Transverse colon (tissue), 4 donors: Measurements from ENCODE around the gene ST6GAL1. TPM values are rescaled to one million over a fixed set of nuclear protein-coding genes. Genes with fewer than 3 reads are reported as not detected.
"Not testable (repeated sequence)": the region's sequence is repeated elsewhere in the genome, so short reads cannot be mapped to it uniquely, and the experiment has no call there.

Experiments used
- DNase-seq: peaks from one replicate; pipeline ENCODE4 v3.0.0-alpha.2; 2019
- H3K27ac ChIP-seq, 4 donors: fragments of 200-600 bp; sonication (generic); 2 replicates each; pipeline ENCODE4 v1.5.1; 2016 to 2018; ENCODE audit warnings: inconsistent platforms in 4 of 4
- H3K27me3 ChIP-seq: fragments of 200-600 bp; sonication (generic); 2 replicates; pipeline ENCODE4 v1.5.1; 2017; ENCODE audit warnings: inconsistent platforms
- H3K36me3 ChIP-seq, 4 donors: fragments of 200-600 bp; sonication (generic); 2 replicates each; pipeline ENCODE4 v1.5.1; 2017 to 2019; ENCODE audit warnings: inconsistent platforms in 4 of 4
- H3K4me1 ChIP-seq, 4 donors: fragments of 200-600 bp; sonication (generic); 2 replicates each; pipeline ENCODE4 v1.5.1; 2017 to 2020; ENCODE audit warnings: inconsistent platforms in 4 of 4
- H3K4me3 ChIP-seq, 4 donors: fragments of 200-600 bp; sonication (generic); 1 replicate in 1 of 4; 2 replicates in 3 of 4; pipeline versions ENCODE4 v1.5.1 to v1.6.1; 2017 to 2019; ENCODE audit warnings: inconsistent platforms in 4 of 4
- H3K9me3 ChIP-seq, 2 donors: fragments of 200-600 bp; sonication (generic); 2 replicates each; pipeline ENCODE4 v1.5.1; 2017 to 2019; ENCODE audit warnings: inconsistent platforms in 2 of 2
- CTCF ChIP-seq, 5 experiments: fragments of 200-600 bp in 3 of 5; fragments of 450-650 bp in 2 of 5; sonication (generic) in 3 of 5; IDR thresholded peaks; 1 replicate in 2 of 5; 2 replicates in 3 of 5; pipeline ENCODE4 v1.5.1; 2016 to 2017; ENCODE audit warnings: antibody characterized with exemption in 5 of 5, inconsistent platforms in 3 of 5, mild to moderate bottlenecking in 2 of 5, moderate library complexity in 1 of 5
- EP300 ChIP-seq: sonication (generic); formaldehyde crosslinking; IDR thresholded peaks from one replicate; pipeline ENCODE4 v1.6.1; 2017; ENCODE audit warnings: antibody characterized with exemption, low read depth
- POLR2A ChIP-seq: fragments of 450-650 bp; IDR thresholded peaks from one replicate; pipeline ENCODE4 v1.6.1; 2016; ENCODE audit warnings: antibody characterized with exemption, mild to moderate bottlenecking, moderate library complexity
- POLR2AphosphoS5 ChIP-seq, 3 donors: sonication (generic); formaldehyde crosslinking; IDR thresholded peaks; one replicate each; pipeline ENCODE4 v1.6.1; 2016; ENCODE audit warnings: antibody characterized with exemption in 3 of 3
- WGBS, 2 donors: methylation state at CpG; one replicate each; pipeline ENCODE4 v1.1.5; 2018; ENCODE audit warnings: low coverage in 1 of 2; 5-methylcytosine and 5-hydroxymethylcytosine counted together
- in situ Hi-C, 4 donors: fragments of 200-750 bp; cut with MboI; loops; one replicate each; pipeline versions ENCODE4 v1.15.0 to v1.15.1; 2017; ENCODE audit warnings: low sequenced_read_pairs in 3 of 4, low pct_ligation_motif_present in 1 of 4, low pct_unique_long_range_greater_than_20kb in 1 of 4
- intact Hi-C: fragments of 100-400 bp; cut with DNase I; formaldehyde crosslinking; loops from one replicate; pipeline ENCODE4 v1.15.1; 2023; ENCODE audit warnings: low total_unique reads
- total RNA-seq, 4 donors: library from RNA; depleted of rRNA; stranded (reverse); fragments of >200 nt; gene quantifications; one replicate each; pipeline ENCODE4 v1.1.0, GENCODE V29; 2016

The ST6GAL1 gene
- total RNA-seq, 4 donors from 2014 or later: 22.4 to 50.5 (median 31.2) TPM

- no peak for TF ChIP-seq POLR2AphosphoS5 (IDR thresholded peaks at IDR 0.05)
- no peak for TF ChIP-seq EP300
- no peak for TF ChIP-seq POLR2A
- in situ Hi-C loops (no loop called here), intact Hi-C loops (no loop called here)
- 93 to 100% methylated on average over 3 of the region's 3 CpGs for WGBS, 2 donors
- Histone ChIP-seq H3K27me3 (no peaks in the 10 kb centered on the region), H3K27ac (no peak overlapping the region), H3K9me3 (no peaks in the 10 kb centered on the region), H3K36me3 (no peaks in the 10 kb centered on the region), H3K4me1 (peaks cover 0 to 10% (median 0%) of the 10 kb centered on the region in 4 donors), H3K4me3 (no peak overlapping the region)
- DNase-seq: no peak
Measured at GRCh38 chr3:186950402-186951093, 20.2 kb downstream of the ST6GAL1 start.

- intact Hi-C loops: no loop called here
- no peak for DNase-seq
- Histone ChIP-seq H3K4me3 (no peak overlapping the region), H3K27me3 (no peaks in the 10 kb centered on the region), H3K4me1 (peaks cover 0 to 10% (median 0%) of the 10 kb centered on the region in 4 donors), H3K36me3 (no peaks in the 10 kb centered on the region), H3K27ac (peak overlapping the region in 1 of 4 donors; percentile 47), H3K9me3 (no peaks in the 10 kb centered on the region)
- no peak for TF ChIP-seq POLR2A
- TF ChIP-seq EP300: no peak
- TF ChIP-seq CTCF (IDR thresholded peaks at IDR 0.05): no peak
- TF ChIP-seq POLR2AphosphoS5 (IDR thresholded peaks at IDR 0.05): no peak
- in situ Hi-C loops: no loop called here
- 95 to 100% methylated on average over 5 to 7 of the region's 7 CpGs for WGBS, 2 donors
Measured at GRCh38 chr3:186951640-186952552, 21.6 kb downstream of the ST6GAL1 start.

GRCh38 chr3:186953011-186953487, 22.7 kb downstream of the ST6GAL1 start:
- Histone ChIP-seq H3K27ac (peak overlapping the region in 3 of 4 donors; percentile 24 to 50 (median 47)), H3K4me1 (peaks cover 0 to 7% (median 0%) of the 10 kb centered on the region in 4 donors), H3K36me3 (no peaks in the 10 kb centered on the region), H3K4me3 (no peak overlapping the region), H3K9me3 (no peaks in the 10 kb centered on the region), H3K27me3 (no peaks in the 10 kb centered on the region)
- no peak for TF ChIP-seq POLR2A
- no peak for TF ChIP-seq EP300
- no peak for TF ChIP-seq CTCF (IDR thresholded peaks at IDR 0.05)
- no peak for TF ChIP-seq POLR2AphosphoS5 (IDR thresholded peaks at IDR 0.05)
- in situ Hi-C loops (no loop called here), intact Hi-C loops (no loop called here)
- DNase-seq: no peak
- 67 to 70% methylated on average over 3 to 4 of the region's 4 CpGs for WGBS, 2 donors

GRCh38 chr3:186953992-186954699, 23.8 kb downstream of the ST6GAL1 start:
- H3K27me3 ChIP-seq, intact Hi-C loops, H3K4me3 ChIP-seq, H3K4me1 ChIP-seq, H3K9me3 ChIP-seq, in situ Hi-C loops, H3K36me3 ChIP-seq, DNase-seq, H3K27ac ChIP-seq: not testable (repeated sequence)
- 71 to 78% methylated on average over 6 of the region's 6 CpGs for WGBS, 2 donors
